HTERT RPE-1 (cell line): Measurements from ENCODE around the gene UTS2.

ENCODE experiments used
- in situ Hi-C: fragments of 300-500 bp; cut with MboI; formaldehyde crosslinking; loops from 4 replicates; pipeline ENCODE4 v1.14.3; 2020; ENCODE audit warnings: low sequenced_read_pairs

The UTS2 gene, protein sequence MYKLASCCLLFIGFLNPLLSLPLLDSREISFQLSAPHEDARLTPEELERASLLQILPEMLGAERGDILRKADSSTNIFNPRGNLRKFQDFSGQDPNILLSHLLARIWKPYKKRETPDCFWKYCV

DNA sequence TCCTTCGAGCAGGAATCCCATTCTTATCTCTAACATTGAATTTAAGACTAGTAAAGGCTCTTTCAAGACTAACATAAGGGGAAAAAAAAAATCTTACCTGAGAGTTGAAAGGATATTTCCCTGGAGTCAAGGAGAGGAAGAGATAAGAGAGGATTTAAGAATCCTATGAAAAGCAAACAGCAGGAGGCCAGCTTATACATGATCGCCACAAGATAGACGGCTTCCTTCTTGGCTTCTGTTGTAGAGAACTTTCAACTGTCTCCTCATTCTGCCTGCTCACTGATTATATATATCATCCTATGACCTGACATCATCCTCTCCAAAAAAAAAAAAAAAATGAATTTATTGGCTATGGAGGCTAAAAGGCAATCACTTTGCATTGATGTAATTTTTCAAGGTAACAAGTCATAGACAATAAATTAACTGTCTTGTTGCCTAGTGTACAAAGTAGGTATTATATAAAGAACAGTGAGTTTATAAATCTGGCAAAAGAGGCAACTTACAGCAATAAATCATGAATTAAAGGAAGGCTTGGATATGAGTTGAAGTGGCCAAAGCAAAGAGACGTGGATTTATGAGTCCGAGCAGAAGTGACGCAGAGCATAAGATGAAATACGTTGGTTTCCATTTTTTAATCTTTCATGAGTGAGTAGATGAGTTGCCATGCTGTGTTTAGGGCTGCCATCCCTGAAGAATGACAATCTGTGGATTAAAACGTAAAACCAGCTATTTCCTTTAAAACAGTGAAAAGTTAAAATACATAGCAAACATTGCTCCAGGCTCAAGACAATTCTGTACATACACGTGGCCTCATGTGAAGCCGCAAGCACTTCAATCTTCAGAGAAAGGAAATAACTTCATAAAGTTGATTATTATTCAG, at the start of gene UTS2:
Gene UTS2, minus strand, starts transcription at position 262 of the 880 bp plus-strand sequence. Its CDS starts 62 bp downstream, at position 200.
- in situ Hi-C loops: no loop called here

GRCh38 chr1:7899741-7900140, 46.9 kb upstream of the UTS2 start:
- in situ Hi-C loops: no loop called here

DNA sequence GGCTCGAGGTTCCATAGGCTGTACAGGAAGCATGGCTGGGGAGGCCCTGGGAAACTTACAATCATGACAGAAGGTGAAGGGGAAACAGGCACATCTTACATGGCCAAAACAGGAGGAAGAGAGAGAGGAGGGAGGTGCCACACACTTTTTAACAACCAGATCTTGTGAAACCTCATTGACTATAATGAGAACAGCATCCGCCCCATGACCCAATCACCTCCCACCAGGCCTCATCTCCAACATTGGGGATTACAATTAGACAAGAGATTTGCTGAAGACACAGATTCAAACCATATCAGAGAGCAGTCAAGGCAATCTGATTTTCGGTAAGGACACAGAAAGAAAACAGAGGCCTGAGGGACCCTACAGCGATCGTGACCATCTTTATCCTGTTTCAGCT, 46.1 kb upstream of the UTS2 start:
- in situ Hi-C loops: no loop called here

- in situ Hi-C loops: no loop called here
Observed at GRCh38 chr1:7896994-7897393, 44.1 kb upstream of the UTS2 start.

- in situ Hi-C loops: no loop called here
Observed at GRCh38 chr1:7893529-7894180, 40.8 kb upstream of the UTS2 start.

DNA sequence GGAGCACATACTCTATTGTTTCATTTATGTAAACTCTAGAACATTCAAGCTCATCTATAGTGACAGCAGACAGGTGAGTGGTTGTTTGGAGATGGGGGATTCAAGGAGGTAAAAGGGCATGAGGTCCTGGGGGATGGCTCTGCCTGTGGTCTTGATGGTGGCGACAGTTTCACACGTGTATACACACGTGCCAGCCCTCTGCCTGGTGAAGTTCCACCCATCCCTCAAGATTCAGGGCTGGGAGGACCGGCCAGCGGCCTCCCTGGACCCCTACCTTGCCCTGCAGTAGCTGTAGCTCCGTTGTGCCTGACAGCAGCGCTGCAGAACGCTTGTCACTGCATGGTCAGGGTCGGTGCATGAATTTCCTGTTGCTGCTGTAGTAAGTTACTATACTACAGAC, 38.9 kb upstream of the UTS2 start:
- in situ Hi-C loops: no loop called here

DNA sequence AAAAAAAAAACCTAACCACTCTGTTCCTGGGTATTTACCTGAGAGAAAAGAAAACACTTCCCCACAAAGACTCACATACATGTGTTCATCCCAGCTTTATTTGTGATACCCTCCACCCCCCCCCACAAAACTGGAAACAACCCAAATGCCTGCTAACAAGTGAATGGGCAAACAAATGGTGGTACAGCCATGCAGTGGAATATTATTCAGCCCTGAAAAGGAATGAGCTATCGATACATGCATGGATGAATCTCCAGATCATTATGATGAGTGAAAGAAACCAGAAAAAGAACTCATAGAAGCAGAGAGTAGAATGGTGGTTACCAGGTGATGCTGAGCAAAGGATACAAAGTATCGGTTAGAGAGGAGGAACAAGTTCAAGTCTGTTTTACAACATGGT, 38.0 kb upstream of the UTS2 start:
- in situ Hi-C loops: no loop called here

- in situ Hi-C loops: no loop called here
Observed at GRCh38 chr1:7888248-7889081, 35.6 kb upstream of the UTS2 start.

DNA sequence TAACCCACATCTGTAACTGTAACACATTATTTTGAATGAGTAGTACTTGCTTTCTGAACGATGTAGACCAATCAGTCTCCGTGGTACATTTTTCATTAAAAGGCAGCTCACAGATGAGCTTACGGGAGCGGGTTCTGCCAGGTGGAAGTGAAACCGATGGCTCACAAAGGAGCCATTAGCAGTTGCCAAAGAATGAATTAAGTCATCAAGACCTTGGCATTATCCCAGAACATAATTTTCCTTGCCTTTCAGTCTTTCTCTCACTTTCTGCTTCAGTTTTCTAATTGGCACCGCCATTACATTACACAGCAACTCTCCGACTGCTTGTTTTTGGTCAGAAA, 33.5 kb upstream of the UTS2 start:
- in situ Hi-C loops: no loop called here

GRCh38 chr1:7885513-7886404, 32.9 kb upstream of the UTS2 start:
- in situ Hi-C loops: no loop called here

- in situ Hi-C loops: no loop called here
Observed at GRCh38 chr1:7884757-7885156, 31.9 kb upstream of the UTS2 start.

DNA sequence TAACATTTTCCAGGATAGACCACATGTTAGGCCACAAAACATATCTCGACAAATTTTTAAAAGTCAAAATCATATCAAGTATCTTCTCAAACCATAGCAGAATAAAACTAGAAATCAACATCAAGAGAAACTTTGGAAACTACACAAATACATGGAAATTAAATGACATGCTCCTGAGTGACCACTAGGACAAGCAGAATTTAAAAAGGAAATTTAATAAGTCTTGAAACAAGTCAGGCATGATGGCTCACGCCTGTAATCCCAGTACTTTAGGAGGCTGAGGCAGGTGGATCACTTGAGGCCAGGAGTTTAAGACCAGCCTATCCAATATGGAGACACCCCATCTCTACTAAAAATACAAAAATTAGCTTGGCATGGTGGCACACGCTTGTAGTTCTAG, 26.4 kb upstream of the UTS2 start:
- in situ Hi-C loops: no loop called here

- in situ Hi-C loops: no loop called here
Observed at GRCh38 chr1:7878027-7878426, 25.2 kb upstream of the UTS2 start.

DNA sequence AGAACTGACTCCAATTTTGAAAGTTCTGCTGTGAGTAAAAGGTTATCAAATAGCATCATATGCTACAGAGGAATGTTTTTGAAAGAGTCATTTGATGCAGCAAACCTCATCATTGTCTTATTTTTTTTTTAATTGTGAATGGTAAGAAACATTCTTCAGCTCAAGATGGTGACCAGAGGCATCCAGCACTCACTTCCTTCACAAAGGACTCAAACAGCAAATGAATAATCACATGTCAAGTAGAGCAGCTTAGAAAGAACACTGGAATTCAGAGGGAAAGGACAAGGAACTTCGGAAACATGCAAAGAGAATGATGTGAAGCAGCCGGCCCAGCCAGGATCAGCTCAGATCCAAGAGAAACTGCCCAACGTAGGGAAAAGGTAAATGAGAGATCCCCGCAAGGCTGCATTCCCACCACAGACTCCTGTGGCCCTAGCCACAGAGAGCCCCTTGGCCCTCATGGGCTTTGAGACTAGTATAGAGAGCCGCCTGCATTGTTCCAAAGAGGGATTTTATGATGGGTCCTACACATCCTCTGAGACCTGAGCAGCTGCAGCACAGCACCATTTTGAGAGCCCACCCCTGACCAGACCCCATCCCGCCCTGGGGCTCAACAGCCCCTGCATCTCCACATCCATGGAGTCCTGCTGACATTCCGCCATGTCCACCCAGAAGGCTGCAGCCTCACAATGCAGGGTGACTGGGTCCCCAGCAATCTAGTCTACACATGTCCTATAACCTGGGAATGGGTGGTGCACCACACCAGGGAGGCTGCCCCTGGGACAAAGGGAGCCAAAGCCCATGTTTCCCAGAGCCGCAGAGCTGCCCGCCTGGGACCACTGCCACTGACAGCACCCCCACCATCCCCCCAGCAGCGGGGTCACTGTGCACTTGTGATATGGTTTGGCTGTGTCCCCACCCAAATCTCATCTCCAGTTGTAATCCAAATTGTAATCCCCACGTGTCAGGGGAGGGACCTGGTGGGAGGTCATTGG, 21.2 kb upstream of the UTS2 start:
- in situ Hi-C loops: no loop called here

DNA sequence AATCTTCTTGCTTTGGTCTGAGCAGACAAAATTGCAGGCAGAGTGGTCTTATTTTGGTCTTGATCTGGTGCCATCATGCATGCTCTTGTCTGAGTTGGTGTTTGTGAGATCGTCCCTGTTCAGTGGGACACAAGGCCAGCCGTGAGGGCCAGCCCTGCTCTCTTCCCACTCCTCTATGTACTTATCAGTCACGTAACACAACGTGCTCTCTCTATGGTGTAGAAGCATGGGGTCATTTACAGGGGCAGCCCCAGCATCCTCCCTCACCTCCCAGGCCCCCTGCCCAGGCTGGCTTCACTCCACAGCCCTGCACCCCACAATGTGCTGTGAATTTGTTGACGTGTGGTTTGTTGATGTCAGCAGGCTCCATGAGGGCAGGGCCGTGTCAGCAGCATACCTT, 18.3 kb upstream of the UTS2 start:
- in situ Hi-C loops: no loop called here

DNA sequence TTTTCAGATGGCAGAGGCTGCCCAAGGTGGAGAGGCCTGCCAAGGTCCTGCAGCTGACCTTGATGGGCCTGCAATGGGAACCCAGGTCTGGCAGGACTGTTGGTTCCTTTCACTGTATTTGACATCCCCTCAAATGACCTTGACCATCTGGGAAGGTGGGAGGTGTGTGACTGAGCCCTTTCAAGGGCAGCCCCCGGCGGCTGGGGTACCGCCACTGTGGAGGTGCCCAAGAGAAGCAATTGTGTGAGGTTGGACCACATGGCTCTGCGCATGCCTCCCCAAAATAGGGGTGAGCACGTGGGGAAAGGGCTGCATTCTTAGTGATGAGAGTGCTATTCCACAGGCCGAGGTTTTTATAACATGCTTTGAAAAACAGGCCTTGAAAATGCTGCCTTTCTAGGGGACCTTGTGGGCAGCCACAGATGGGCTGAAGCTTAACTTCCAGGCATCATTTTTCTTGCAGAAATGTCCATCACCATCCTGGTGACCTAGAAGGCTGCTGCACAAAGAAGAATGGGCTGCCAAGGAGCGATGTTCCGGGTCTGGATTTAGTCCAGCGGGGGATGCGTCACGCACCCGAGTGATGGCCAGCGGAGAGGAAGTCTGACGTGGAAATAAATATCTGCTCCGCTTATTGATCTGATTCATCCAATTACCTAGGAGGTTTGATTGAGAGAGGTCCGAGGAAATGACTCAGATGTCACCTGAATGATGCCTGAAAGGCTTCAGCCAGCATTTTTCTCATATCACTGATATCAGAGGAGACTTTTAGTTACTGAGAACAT, 16.5 kb upstream of the UTS2 start:
- in situ Hi-C loops: no loop called here

DNA sequence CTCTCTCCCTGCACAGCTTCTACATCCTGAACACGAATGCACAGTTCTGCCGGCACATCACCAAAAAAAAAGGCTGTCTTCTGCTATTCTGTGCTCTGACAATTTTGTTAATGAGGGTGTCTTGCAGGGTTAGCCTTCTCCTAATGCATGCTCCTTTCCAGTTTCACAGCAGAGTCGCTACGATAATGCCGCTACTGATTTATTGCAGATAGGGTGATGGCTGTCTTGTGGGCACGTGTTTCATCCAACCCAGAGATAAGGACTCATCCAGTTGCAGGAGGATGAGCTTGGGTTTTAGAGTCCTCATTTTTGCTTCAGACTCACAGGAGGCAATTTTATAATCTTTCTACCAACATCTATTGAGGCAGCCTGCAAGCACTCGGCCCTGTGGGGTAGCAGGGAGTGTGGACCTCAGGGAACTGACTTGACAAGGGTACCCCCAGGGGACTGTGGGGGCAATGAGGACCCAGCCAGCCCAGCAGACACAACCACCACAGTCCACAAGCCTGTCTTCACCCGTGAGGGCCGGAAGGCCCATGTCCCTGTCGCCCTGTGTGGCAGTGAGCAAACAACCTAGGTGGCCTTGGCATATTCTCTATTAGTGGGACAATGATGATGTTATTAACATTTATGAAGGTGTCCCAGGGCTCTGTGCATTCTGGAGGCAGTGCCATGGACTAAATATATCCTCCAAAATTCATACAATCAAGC, 15.4 kb upstream of the UTS2 start:
- in situ Hi-C loops: no loop called here

DNA sequence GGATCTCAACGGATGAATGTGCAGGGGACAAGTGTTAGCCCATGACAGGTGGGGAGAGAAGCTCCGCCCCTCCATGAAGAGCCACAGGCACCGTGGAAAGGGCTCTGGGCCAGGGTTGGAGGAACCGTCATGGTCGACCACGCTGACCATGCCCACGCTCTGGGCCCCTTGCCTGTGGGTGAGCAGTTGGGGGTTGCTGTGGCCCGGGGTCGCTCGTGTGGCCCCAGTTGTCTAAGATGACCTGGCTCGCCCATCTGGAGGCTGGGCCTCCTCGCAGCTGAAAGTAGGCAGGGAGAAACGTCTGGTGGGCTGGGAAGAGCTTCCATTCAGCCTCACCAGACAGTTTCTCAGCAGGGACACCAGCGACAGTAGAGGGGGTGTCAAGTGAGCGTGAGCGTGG, 13.1 kb upstream of the UTS2 start:
- in situ Hi-C loops: no loop called here
